HG03196 (cell line): ENCODE data around the gene DCAF8L2.
"Not testable (repeated sequence)": the region's sequence is repeated elsewhere in the genome, so short reads cannot be mapped to it uniquely, and the experiment has no call there.

Experiments used
- ATAC-seq: cut with Tn5 transposase; IDR thresholded peaks from one replicate; pipeline ENCODE4 v1.9.1; 2021; ENCODE audit not compliant: unreplicated experiment

DCAF8L2 gene

GRCh38 chrX:27590044-27590443 is at the start of gene DCAF8L2:
DCAF8L2 (plus strand) TSS chrX:27590344; CDS start chrX:27746896, 156,552 bp downstream.
- ATAC-seq: no peak

GRCh38 chrX:27541161-27541560 is 49.0 kb upstream of the DCAF8L2 start:
- ATAC-seq: not testable (repeated sequence)

DNA sequence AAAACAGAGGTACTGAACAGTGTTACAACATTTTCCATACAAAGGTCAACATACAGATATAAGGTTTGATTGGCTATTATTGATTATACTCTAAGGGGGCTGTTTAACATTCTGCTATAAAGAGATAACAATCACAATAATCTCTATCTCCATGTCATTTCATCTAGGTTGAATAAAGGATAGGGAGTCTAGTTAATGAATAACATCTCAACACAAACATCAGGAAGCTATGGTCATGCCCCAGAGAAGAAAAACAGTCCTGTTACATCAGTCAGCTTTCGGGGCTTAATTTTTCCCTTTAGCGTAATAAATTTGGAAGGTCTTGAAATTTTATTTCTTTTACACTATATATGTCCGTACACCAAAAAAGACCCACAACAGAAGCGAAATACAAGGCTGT is 41.5 kb upstream of the DCAF8L2 start:
- no peak for ATAC-seq

DNA sequence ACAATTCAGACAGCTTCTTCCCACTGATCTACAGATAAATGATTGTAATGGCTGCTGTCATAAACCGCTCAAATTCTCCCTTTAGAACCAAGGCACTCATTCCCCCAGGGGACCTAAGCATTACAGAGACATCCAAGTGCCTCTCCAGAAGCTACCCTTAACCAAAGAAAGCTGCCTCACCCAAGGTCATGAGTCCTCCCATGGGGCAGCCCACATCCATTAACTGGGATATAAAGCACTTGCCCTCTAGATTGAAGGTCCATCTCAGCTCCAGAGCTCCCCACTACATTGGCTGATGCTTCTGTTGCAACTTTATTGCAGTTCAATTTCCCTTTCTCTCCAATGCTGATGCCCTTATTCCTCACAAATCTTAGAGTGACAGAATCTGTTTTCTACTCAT is 40.5 kb upstream of the DCAF8L2 start:
- no peak for ATAC-seq

DNA sequence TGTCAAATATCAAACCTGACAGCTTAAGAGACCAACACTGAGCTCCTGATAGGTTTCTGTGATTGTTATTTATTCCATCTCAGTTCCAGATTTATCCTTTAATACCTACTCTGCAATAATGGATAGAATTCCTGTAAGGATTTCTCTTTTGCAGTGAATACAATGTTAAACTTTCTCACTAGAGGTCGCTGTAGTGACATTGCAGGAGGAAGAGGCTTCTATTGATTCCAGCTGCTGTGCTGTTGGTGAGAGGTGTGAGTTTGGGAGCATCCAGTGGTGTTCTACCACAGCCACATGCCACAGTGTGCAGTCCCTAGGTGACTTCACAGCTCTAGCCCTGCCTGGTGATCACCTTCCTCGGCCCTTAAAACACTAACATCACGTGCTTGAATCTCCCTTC is 34.6 kb upstream of the DCAF8L2 start:
- ATAC-seq: no peak

DNA sequence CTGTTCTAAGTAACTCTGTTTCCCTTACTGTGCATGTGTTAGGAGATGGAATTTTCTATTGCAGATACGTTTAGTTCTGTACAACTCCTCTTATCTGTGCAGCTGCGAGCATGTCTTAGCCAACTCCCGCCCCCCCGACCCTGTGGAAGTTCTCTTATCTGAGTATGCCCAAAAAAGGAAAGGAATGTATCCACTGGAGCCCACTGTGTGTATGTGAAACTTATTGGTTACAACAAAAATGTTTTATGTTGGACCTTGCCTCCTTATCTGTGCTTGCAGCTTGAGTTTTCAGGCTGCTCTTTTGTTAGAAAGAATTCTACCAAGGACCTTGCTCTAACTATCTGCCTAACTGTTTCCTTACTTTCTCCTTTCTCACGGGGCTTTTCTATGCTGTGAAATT is 24.2 kb upstream of the DCAF8L2 start:
- no peak for ATAC-seq

GRCh38 chrX:27571164-27571563 is 19.0 kb upstream of the DCAF8L2 start:
- no peak for ATAC-seq

GRCh38 chrX:27575565-27575964 is 14.6 kb upstream of the DCAF8L2 start:
- ATAC-seq: no peak

DNA sequence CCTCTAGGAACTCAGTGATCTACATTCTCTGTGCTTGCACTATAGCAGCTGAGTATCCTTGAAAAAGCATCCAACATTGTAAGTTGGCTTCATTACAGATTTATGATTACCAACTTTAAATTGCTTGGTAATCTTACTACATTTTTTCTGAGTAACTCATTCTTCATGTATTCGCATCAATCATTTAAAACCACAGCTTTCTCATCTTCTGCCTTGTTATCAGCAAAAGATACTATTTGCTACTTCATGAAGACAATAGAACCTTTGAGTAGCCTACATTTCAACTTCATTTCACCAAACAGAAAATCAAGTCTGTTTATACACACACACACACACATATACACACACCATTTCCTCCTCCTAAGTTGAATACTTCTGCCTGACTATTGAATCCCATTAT is 6.2 kb upstream of the DCAF8L2 start:
- ATAC-seq: no peak

DNA sequence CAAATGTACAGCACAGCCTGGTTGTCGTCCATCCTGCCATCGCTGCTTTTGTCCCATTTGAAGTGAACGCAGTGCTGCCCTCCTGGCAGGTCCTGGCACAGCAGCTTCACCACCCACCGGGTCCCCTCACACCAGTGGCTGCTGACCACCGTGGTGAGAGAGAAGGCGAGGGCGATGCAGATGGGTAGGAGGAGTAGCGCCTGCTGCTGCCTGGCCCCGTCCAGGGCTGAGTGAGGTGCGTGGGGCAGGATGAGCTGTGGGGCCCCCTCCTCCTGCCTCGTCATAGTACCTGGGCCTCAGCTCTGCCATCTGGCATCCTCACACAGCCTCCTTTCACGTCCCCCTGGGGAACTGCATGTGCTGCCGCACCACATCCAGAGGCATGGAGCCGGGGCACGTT is 1.8 kb downstream of the DCAF8L2 start:
- ATAC-seq: no peak

DNA sequence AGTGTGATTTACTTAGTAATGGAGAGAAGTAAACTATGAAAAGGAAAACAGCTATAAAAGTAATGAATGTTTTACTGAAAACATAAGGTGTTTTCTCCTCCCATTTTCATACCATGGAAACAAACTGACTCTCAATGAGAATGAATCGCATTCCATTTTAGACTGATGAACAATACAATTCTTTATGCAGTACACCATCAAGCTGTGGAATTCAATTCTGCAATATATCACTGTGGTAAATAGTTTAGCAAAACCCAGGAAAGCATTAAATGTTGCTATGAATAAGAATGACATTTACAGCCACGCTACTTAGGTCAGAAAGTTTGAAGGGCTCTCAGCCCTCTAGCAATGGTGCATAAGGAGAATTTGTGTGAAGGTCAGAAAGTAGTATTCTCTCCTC is 7.4 kb downstream of the DCAF8L2 start:
- ATAC-seq: no peak

GRCh38 chrX:27598312-27598711 is 8.2 kb downstream of the DCAF8L2 start:
- ATAC-seq: no peak

DNA sequence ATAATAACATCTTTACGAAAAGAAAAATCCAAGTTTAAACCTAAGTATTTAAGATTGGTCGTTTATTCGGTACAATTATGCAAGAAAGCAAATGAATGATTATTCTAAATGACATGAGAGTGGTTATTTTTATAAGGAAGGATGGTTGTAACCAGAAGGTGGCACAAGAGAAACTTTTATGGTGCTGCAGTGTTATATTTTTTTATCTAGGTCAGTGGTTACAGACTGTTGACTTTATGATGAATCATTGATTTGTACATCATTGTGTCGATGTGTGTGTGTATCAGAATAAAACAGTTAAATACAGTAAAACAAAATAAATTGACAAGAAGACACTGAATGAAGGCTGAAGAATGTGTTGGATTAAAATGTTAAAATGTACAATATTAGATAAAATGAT is 9.8 kb downstream of the DCAF8L2 start:
- ATAC-seq: no peak

DNA sequence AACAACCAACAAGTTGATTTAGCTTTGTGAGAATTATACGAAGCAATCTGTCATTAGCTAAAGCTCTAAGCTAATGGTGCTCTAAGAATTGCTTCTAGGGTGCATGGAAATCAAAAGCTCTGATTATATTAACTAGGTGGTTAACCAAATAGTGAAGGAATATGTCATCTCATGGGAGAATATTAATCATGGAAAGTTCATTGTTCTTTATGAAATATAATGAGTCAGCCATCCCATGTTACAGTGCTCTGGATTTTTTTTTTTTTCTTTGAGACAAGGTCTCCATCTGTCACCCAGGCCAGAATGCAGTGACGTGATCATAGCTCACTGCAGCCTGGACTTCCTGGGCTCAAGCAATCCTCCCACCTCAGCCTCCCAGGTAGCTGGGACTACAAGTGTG is 10.5 kb downstream of the DCAF8L2 start:
- no peak for ATAC-seq

DNA sequence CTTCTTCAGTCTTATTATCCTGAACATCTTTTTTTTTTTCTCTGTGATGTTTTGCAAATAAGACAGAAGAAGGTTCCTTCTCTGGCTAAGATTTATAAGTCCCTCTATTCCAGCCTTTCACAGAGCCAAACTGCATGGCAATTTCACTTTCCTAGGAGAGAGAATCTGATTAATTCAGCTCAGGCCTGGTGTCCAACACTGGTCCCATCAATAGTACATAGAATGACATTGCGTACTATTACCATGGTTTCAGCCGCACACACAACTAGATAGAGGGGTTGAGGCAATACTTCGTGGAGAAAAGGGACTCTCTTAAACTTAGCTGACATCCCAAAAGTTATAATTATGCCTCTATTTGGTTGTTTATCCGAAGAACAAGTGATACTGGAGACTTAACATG is 18.5 kb downstream of the DCAF8L2 start:
- no peak for ATAC-seq

DNA sequence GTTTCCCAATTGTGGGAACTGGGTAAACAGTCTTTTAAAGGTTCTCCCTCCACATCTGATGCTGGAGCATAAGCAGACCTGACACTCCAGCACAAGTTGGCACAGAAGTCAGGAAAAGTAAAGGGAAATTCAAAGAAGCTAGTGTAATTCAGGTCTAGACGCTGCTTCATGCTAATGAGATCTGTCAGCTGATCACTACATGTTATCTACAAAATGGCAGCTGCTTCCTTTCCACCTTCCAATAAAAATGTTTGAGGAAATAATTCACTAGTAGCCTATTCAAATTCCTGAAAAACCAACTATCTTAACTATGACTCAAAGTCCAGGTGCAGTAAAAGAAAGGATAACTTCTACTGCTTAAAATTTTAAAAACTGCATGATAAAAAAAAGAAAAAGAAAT is 29.3 kb downstream of the DCAF8L2 start:
- no peak for ATAC-seq

DNA sequence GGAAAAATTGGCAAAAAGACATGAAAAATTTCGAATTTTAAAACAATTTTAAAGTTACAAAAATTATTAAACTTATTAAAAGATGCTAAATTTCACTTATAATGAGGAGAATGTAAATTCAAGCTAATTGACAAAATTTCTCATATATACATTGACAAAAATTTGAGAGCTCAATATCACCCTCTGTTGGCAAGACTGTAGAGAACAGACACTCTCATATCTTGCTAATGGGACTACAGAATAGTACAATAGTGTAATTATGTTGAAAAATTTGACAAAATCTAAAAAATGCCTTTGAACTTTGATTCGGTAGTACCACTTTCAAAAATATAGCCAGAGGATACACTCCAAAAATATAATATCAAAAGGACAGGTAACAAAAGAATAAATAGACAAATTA is 29.8 kb downstream of the DCAF8L2 start:
- no peak for ATAC-seq

DNA sequence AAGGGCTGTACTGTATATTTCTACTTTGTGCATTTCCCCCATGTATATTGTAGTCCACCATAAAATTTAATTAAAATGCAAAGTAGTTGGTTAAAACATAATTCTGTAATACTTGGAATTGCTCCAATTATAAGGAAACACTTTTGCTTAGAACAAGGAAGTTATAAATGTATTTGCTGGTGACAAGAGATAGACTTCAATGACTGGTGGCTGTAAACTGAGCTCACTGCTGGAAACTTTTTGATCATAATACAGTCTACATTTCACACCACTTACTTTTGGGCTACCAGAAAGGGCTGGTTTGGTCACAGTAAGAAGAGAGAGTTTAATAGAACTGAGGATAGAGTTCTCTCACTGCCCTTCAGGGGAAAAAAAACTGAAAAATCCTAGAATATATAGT is 32.7 kb downstream of the DCAF8L2 start:
- no peak for ATAC-seq

- no peak for ATAC-seq
Measured at GRCh38 chrX:27626066-27626465, 35.9 kb downstream of the DCAF8L2 start.

GRCh38 chrX:27633328-27633727 is 43.2 kb downstream of the DCAF8L2 start:
- no peak for ATAC-seq

- ATAC-seq: no peak
Measured at GRCh38 chrX:27656581-27656980, 66.4 kb downstream of the DCAF8L2 start.

GRCh38 chrX:27660878-27661277 is 70.7 kb downstream of the DCAF8L2 start:
- no peak for ATAC-seq

- no peak for ATAC-seq
Measured at GRCh38 chrX:27671234-27671633, 81.1 kb downstream of the DCAF8L2 start.

DNA sequence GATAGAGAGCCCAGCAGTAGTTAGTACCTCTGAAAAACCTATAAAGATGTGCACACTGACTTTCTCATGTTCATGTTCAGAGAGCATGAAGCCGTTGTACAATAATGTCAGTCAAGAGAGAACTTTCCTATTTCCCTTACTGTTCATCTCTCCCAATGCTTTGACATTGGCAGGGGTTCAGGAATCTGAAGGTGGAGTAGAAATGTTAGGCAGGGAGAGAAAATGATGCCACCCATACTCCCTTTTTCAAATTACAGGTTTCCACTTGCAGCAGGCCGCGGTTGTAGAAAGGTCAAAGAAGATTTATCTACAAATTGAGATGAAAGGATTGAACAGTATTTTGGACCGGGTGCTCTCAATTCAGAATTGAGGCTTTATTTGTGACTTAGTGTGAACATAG is 84.3 kb downstream of the DCAF8L2 start:
- no peak for ATAC-seq
